HL-60 (cell line): Measurements from ENCODE around the gene NCDN.
A peak's percentile ranks its signal among the peaks of the same experiment; 100 is the strongest.

Experiments used
- DNase-seq, 2 experiments: peaks; one replicate each; pipeline ENCODE4 v3.0.0-alpha.2; 2010 to 2020; ENCODE audit warnings: low read depth in 1 of 2, low spot score in 1 of 2
- H3K27ac ChIP-seq: fragments of 250-450 bp; sonication (Bioruptor Pico); replicated peaks from 2 replicates; pipeline ENCODE4 v1.5.1; 2020; ENCODE audit warnings: mild to moderate bottlenecking, moderate library complexity
- H3K27me3 ChIP-seq: fragments of 250-450 bp; sonication (Bioruptor Pico); 2 replicates; pipeline ENCODE4 v1.5.1; 2021; ENCODE audit warnings: mild to moderate bottlenecking, moderate library complexity; ENCODE audit not compliant: insufficient read depth, poor library complexity, severe bottlenecking
- H3K4me3 ChIP-seq: replicated peaks from 2 replicates; pipeline ENCODE4 v1.5.1; 2011; ENCODE audit warnings: mild to moderate bottlenecking, control low read depth, low read length; ENCODE audit not compliant: insufficient read depth
- GABPA ChIP-seq: IDR thresholded peaks from 2 replicates; pipeline ENCODE4 v1.6.1; 2012; ENCODE audit warnings: low read depth
- POLR2AphosphoS5 ChIP-seq: IDR thresholded peaks from 2 replicates; pipeline ENCODE4 v1.6.1; 2012; ENCODE audit warnings: low read depth
- SPI1 ChIP-seq: IDR thresholded peaks from 2 replicates; pipeline ENCODE4 v1.6.1; 2012; ENCODE audit warnings: low read depth, mild to moderate bottlenecking, borderline replicate concordance
- TF ChIP-seq, protein P1 (sequence below): IDR thresholded peaks from one replicate; pipeline ENCODE4 v1.5.1; 2011; ENCODE audit warnings: low read length, control low read depth, inconsistent platforms; ENCODE audit not compliant: insufficient read depth
- TF ChIP-seq, protein P2 (sequence below): IDR thresholded peaks from 2 replicates; pipeline ENCODE4 v1.6.1; 2012; ENCODE audit warnings: low read depth; ENCODE audit not compliant: insufficient replicate concordance

The NCDN gene

DNA sequence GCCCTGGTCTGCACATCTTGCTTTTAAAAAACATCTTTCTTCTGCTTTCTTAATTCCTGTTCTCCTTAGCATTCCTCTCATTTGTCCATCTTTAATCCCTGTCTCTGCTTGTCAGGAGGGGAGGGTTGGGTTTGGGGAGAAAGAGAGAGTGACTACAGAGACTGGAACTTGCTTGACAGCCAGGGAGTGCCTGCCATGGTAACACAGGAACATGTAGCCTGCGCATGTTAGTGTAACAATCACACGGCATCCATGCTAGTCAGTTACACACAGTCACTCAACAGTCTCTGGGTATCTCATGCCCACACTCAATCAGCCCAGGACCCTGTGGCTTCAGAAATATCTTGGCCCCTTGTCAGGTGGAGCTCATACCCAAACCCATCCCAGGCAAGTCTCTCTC lies 14.7 kb downstream of the NCDN start:
- no peak overlapping the region for H3K4me3 ChIP-seq
- no peaks in the 10 kb centered on the region for H3K27me3 ChIP-seq
- H3K27ac ChIP-seq = no peak overlapping the region
- DNase-seq = no peak
- TF ChIP-seq SPI1 (no peak), POLR2AphosphoS5 (no peak)
- TF ChIP-seq, protein P1, sequence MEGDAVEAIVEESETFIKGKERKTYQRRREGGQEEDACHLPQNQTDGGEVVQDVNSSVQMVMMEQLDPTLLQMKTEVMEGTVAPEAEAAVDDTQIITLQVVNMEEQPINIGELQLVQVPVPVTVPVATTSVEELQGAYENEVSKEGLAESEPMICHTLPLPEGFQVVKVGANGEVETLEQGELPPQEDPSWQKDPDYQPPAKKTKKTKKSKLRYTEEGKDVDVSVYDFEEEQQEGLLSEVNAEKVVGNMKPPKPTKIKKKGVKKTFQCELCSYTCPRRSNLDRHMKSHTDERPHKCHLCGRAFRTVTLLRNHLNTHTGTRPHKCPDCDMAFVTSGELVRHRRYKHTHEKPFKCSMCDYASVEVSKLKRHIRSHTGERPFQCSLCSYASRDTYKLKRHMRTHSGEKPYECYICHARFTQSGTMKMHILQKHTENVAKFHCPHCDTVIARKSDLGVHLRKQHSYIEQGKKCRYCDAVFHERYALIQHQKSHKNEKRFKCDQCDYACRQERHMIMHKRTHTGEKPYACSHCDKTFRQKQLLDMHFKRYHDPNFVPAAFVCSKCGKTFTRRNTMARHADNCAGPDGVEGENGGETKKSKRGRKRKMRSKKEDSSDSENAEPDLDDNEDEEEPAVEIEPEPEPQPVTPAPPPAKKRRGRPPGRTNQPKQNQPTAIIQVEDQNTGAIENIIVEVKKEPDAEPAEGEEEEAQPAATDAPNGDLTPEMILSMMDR = no peak

GRCh38 chr1:35573198-35574124 lies 15.9 kb downstream of the NCDN start, which contains the start of gene TFAP2E:
TFAP2E (plus strand) TSS chr1:35573314; CDS start chr1:35573578, 264 bp downstream.
- Histone ChIP-seq H3K4me3 (no peak within 1 kb of the TSS), H3K27ac (no peak within 1 kb of the TSS), H3K27me3 (no peaks in the 10 kb centered on the region)
- no peak for TF ChIP-seq POLR2AphosphoS5
- TF ChIP-seq, protein P2, sequence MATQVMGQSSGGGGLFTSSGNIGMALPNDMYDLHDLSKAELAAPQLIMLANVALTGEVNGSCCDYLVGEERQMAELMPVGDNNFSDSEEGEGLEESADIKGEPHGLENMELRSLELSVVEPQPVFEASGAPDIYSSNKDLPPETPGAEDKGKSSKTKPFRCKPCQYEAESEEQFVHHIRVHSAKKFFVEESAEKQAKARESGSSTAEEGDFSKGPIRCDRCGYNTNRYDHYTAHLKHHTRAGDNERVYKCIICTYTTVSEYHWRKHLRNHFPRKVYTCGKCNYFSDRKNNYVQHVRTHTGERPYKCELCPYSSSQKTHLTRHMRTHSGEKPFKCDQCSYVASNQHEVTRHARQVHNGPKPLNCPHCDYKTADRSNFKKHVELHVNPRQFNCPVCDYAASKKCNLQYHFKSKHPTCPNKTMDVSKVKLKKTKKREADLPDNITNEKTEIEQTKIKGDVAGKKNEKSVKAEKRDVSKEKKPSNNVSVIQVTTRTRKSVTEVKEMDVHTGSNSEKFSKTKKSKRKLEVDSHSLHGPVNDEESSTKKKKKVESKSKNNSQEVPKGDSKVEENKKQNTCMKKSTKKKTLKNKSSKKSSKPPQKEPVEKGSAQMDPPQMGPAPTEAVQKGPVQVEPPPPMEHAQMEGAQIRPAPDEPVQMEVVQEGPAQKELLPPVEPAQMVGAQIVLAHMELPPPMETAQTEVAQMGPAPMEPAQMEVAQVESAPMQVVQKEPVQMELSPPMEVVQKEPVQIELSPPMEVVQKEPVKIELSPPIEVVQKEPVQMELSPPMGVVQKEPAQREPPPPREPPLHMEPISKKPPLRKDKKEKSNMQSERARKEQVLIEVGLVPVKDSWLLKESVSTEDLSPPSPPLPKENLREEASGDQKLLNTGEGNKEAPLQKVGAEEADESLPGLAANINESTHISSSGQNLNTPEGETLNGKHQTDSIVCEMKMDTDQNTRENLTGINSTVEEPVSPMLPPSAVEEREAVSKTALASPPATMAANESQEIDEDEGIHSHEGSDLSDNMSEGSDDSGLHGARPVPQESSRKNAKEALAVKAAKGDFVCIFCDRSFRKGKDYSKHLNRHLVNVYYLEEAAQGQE = no peak
- no peak for DNase-seq

DNA sequence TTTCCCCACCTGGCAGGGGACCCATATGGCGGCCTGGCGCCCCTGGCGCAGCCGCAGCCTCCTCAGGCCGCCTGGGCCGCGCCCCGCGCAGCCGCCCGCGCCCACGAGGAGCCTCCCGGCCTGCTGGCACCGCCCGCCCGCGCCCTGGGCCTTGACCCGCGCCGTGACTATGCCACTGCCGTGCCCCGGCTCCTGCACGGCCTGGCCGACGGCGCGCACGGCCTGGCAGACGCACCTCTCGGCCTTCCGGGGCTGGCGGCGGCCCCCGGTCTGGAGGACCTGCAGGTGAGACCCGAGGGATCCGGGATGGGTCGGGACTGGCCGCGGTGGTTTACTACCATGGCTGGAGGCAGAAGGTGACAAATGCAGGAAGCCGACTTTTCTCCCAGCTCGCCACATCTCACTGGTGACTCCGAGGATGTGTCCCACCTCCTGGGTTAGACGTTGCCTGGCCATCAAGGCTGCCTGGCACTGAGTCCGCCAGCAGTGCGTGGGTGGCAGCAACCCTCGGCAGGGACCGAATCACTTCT lies 16.6 kb downstream of the NCDN start:
- no peak for DNase-seq
- TF ChIP-seq, protein P2 = no peak
- TF ChIP-seq SPI1 = no peak
- TF ChIP-seq, protein P1 = no peak
- TF ChIP-seq GABPA = no peak
- no peak overlapping the region for H3K27ac ChIP-seq
- no peaks in the 10 kb centered on the region for H3K27me3 ChIP-seq
- H3K4me3 ChIP-seq = no peak overlapping the region

DNA sequence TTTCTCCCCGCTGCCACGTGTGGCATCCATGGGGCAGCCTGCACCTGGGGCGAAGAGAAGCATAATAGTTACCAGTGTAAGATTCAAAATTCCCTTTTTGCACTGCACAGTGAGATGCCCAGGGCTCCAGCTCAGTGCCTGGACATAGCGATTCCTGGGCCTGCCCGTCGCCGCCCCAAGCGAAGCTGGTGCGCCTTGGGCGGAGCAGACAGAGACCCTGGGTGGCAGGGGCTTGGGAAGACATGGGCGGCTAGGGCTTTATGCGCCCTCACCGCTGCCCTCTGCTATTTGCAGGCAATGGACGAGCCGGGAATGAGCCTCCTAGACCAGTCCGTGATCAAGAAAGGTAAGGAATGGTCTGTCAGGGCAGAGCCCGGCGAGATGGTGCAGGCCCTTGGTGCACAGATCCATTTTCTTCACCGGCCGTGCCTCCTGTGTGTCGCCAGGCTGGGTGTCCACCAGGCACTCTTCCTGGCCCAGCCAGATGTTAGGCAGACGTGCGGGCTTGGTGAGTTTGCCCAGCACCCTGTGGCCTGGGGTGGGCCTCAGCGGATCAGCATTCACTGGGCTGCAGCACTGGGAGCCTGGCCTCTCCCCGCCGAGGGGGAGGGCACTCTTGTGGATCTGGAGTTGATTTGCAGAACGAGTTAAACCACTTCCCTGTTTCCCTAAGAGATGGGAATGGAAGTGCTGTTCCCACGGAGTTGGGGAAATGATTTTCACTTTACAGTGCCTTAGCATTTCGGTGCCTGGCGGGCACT lies 17.2 kb downstream of the NCDN start:
- Histone ChIP-seq H3K4me3 (no peak overlapping the region), H3K27me3 (no peaks in the 10 kb centered on the region), H3K27ac (no peak overlapping the region)
- no peak for DNase-seq
- peak; percentile 17; the same call in 1 of the 2 replicates for TF ChIP-seq SPI1
- no peak for TF ChIP-seq GABPA
- TF ChIP-seq, protein P1 = no peak
